HEK293T (cell line): ENCODE data around the gene PLXND1.

ENCODE experiments used
- ARNT ChIP-seq: fragments of 450-650 bp; IDR thresholded peaks from 2 replicates; pipeline ENCODE4 v1.6.1; 2017; ENCODE audit warnings: mild to moderate bottlenecking
- BHLHE40 ChIP-seq: fragments of 450-650 bp; IDR thresholded peaks from 2 replicates; pipeline ENCODE4 v1.6.1; 2016; ENCODE audit warnings: mild to moderate bottlenecking, moderate library complexity, borderline replicate concordance
- FOXA1 ChIP-seq: fragments of 450-650 bp; IDR thresholded peaks from 2 replicates; pipeline ENCODE4 v1.6.1; 2016; ENCODE audit warnings: mild to moderate bottlenecking
- FOXK2 ChIP-seq: fragments of 450-650 bp; IDR thresholded peaks from 2 replicates; pipeline ENCODE4 v1.6.1; 2016; ENCODE audit warnings: mild to moderate bottlenecking
- L3MBTL2 ChIP-seq: fragments of 450-650 bp; conservative IDR thresholded peaks from 2 replicates; pipeline ENCODE4 v1.6.1; 2016; ENCODE audit warnings: mild to moderate bottlenecking
- SP1 ChIP-seq: fragments of 450-650 bp; IDR thresholded peaks from 2 replicates; pipeline ENCODE4 v1.6.1; 2017
- SUZ12 ChIP-seq: fragments of 450-650 bp; IDR thresholded peaks from 2 replicates; pipeline ENCODE4 v1.6.1; 2016; ENCODE audit warnings: mild to moderate bottlenecking
- TARDBP ChIP-seq: fragments of 450-650 bp; IDR thresholded peaks from 2 replicates; pipeline ENCODE4 v1.6.1; 2016
- ZNF384 ChIP-seq: fragments of 450-650 bp; IDR thresholded peaks from 2 replicates; pipeline ENCODE4 v1.6.1; 2016
- TF ChIP-seq, protein P1 (sequence below): fragments of 450-650 bp; IDR thresholded peaks from 2 replicates; pipeline ENCODE4 v1.6.1; 2016

DNA sequence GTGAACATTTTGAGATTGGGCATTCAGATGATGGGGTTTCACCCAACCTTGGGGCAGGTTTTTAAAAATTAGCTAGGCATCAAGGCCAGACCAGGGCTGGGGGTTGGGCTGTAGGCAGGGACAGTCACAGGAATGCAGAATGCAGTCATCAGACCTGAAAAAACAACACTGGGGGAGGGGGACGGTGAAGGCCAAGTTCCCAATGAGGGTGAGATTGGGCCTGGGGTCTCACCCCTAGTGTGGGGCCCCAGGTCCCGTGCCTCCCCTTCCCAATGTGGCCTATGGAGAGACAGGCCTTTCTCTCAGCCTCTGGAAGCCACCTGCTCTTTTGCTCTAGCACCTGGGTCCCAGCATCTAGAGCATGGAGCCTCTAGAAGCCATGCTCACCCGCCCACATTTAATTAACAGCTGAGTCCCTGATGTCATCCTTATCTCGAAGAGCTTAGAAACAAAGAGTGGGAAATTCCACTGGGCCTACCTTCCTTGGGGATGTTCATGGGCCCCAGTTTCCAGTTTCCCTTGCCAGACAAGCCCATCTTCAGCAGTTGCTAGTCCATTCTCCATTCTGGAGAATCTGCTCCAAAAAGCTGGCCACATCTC is 71.9 kb downstream of the PLXND1 start:
- TF ChIP-seq FOXA1 (no peak), ARNT (no peak), FOXK2 (no peak), SUZ12 (no peak), ZNF384 (no peak), SP1 (no peak), L3MBTL2 (no peak), TARDBP (no peak), BHLHE40 (no peak)
- TF ChIP-seq, protein P1, sequence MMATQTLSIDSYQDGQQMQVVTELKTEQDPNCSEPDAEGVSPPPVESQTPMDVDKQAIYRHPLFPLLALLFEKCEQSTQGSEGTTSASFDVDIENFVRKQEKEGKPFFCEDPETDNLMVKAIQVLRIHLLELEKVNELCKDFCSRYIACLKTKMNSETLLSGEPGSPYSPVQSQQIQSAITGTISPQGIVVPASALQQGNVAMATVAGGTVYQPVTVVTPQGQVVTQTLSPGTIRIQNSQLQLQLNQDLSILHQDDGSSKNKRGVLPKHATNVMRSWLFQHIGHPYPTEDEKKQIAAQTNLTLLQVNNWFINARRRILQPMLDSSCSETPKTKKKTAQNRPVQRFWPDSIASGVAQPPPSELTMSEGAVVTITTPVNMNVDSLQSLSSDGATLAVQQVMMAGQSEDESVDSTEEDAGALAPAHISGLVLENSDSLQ, result no peak
